ENCODE data around the gene CANX. TPM values are rescaled to one million over a fixed set of nuclear protein-coding genes. Genes with fewer than 3 reads are reported as not detected.

The CANX gene
- total and polyA plus RNA-seq, 2 of the 13 experiments (the other 11 are each of a cell fraction or from before 2014, with no cell fraction given) = 477 to 680 TPM

GRCh38 chr5:179697993-179698934, 503 bp upstream of the CANX start (continued):
- TF ChIP-seq SAFB2 (CRISPR knock-in tag; IDR thresholded peaks at IDR 0.05; ENCODE audit: borderline replicate concordance, low read depth) = no peak; the same call in 1 of the 2 replicates
- 0 out of 2 replicates have a peak, but pooled peaks have one; percentile 12 for TF ChIP-seq ZNF691 (CRISPR knock-in tag; IDR thresholded peaks at IDR 0.05; ENCODE audit: borderline replicate concordance, low read depth)
- no peak for TF ChIP-seq FOXA3 (CRISPR knock-in tag; IDR thresholded peaks at IDR 0.05)
- no peak for TF ChIP-seq POLR2AphosphoS2 (IDR thresholded peaks at IDR 0.05; ENCODE audit: low read depth, low read length)
- no peak for TF ChIP-seq NFIB (CRISPR knock-in tag; IDR thresholded peaks at IDR 0.05; ENCODE audit: borderline replicate concordance)
- TF ChIP-seq CC2D1A (CRISPR knock-in tag; IDR thresholded peaks at IDR 0.05) = no peak
- TF ChIP-seq ZNF660 (CRISPR knock-in tag; IDR thresholded peaks at IDR 0.05; ENCODE audit: borderline replicate concordance, low read depth) = no peak
- no peak for TF ChIP-seq DMTF1 (CRISPR knock-in tag; IDR thresholded peaks at IDR 0.05)
- TF ChIP-seq CTCF (CRISPR knock-in tag; IDR thresholded peaks at IDR 0.05) = 0 out of 2 replicates have a peak, but pooled peaks have one; percentile 11
- TF ChIP-seq ZNF615 (CRISPR knock-in tag; IDR thresholded peaks at IDR 0.05; ENCODE audit: borderline replicate concordance) = no peak
- no peak; the same call in 1 of the 2 replicates for TF ChIP-seq NCOR1 (IDR thresholded peaks at IDR 0.05; ENCODE audit: borderline replicate concordance, low read length)
- no peak for TF ChIP-seq MZF1 (CRISPR knock-in tag; IDR thresholded peaks at IDR 0.05; ENCODE audit: borderline replicate concordance)
- TF ChIP-seq ATF1 (CRISPR knock-in tag; IDR thresholded peaks at IDR 0.05) = peak; percentile 85
- TF ChIP-seq TBL1XR1 (IDR thresholded peaks at IDR 0.05; ENCODE audit: borderline replicate concordance, low read length, partially characterized antibody) = no peak
- TF ChIP-seq ZNF543 (CRISPR knock-in tag; IDR thresholded peaks at IDR 0.05) = peak; percentile 36; the same call in 1 of the 2 replicates
- TF ChIP-seq MED1 (CRISPR knock-in tag; IDR thresholded peaks at IDR 0.05) = peak; percentile 52
- TF ChIP-seq ZSCAN9 (CRISPR knock-in tag; IDR thresholded peaks at IDR 0.05; ENCODE audit: borderline replicate concordance) = 0 out of 2 replicates have a peak, but pooled peaks have one; percentile 15
- no peak; the same call in none of the 2 replicates for TF ChIP-seq CSRNP1 (CRISPR knock-in tag; IDR thresholded peaks at IDR 0.05)
- no peak for TF ChIP-seq HOXA7 (CRISPR knock-in tag; IDR thresholded peaks at IDR 0.05)
- peak; percentile 39 for TF ChIP-seq ATF7-NPFF (CRISPR knock-in tag; IDR thresholded peaks at IDR 0.05; ENCODE audit: low read depth)
- TF ChIP-seq TEAD2 (CRISPR knock-in tag; IDR thresholded peaks at IDR 0.05) = no peak
- no peak for TF ChIP-seq ZNF367 (CRISPR knock-in tag; IDR thresholded peaks at IDR 0.05; ENCODE audit: borderline replicate concordance)
- TF ChIP-seq BORCS8-MEF2B (CRISPR knock-in tag; IDR thresholded peaks at IDR 0.05) = no peak

All from HepG2 (cell line).